GM19463 (cell line): ENCODE results near the gene THBS2.
"Not testable (repeated sequence)": the region's sequence is repeated elsewhere in the genome, so short reads cannot be mapped to it uniquely, and the experiment has no call there.

Source experiments
- ATAC-seq: cut with Tn5 transposase; IDR thresholded peaks from one replicate; pipeline ENCODE4 v1.9.1; 2021; ENCODE audit warnings: mild to moderate bottlenecking, moderate library complexity; ENCODE audit not compliant: unreplicated experiment

The THBS2 gene

DNA sequence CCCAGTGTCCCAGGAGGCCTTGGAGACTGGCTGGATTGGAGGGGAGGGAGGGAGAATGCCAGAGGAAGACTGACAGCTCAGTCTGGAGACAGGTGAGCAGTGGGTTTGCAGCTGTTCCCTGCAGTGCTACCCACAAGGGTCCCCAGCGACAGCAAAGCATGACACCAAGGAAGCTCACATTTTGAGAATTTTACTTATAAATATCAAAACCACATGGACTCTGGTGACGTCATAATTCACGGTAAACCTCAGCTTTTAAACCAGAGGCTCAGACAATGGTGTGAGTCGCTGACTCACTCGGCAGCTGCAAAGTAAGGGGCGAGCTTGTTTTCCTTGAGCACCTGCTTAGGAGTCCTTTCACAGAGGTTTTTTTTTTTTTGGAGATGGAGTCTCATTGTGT is 65.2 kb downstream of the THBS2 start:
- ATAC-seq, result no peak

DNA sequence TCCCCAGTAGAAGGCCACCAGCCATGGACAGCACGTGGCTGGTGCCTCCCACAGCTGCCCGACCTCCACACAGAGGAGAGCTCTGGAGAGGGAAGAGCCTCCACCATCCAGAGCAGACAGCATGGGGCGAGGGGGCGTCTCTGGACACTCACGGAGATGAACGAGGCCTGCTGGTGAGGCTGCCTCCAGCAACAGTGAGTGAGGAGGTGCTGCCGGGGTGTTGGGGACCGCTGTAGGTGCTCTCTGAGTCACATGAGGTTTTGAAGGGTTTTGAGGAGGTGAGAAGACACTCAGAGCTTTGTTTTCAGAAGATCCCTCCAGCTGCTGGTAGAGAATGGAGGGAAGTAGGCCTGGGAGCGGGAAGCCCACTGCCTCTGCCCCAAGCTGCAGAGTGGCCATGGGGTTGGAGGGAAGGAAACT is 65.6 kb downstream of the THBS2 start:
- ATAC-seq, result no peak

DNA sequence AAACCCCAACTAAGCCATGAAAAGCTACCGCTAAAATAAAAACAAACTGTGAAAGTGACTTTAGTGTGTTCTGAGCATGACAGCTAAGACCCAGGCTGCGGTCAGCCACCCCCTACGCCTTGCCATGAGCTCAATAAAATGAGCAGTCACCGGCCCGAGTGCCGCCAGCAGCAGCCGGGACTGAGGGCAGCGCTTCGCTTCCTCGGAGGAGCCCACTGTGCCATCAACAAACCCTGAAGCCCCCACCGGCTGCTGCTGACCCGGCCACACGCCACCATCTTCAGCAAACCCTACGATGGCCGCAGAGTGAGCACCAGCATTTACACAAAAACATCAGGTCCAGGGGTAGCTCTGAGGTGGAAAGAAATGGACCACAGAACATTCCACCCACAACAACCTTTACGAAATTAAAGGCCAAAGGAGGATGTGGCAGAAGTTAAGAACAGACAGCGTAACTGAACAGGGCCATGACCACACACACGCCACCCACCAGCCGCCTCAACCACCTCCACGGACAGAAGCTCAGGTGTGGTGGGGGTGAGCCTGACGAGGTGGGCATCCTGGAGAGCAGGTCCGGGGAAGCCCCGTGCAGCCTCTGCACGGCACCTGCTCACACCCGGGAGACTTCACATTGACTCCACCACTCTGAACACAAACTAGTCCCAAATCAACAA is 67.0 kb downstream of the THBS2 start:
- ATAC-seq, result no peak

DNA sequence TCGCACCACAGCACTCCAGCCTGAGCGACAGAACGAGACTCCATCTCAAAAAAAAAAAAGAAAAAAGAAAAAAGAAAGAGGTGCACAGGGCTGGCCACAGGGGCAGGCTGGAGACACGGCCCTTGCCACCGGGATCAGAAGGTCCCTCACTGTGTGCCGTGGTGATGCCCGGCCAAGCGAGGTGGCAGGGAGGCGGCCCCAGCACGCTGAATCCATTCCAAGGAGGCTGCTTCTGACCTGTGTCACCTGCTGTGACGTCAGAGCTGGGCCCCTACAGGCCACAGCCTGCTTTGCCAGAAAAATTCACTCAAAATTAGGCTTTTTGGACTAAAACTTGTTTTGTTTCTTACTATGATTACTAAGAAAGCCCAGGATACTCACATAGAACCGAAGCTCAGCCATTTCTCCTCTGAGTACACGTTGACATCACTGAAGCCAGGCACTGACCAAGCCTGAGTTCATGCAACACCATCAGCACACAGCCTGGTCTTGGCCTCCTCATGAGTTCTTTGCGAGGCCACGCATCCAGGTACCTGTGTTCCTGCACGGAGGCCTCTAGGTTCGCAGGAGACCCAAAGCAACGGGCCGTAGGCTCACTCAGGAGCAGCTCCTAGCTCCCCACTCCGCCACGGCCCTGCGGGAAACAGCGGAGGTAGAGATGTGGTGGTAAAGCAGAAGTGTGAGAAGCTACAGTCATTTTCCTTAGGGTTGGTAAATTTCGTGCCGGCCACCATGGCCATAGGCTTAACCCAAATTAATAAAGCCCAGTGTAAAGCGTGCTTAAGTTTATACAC is 67.8 kb downstream of the THBS2 start:
- ATAC-seq, result no peak

DNA sequence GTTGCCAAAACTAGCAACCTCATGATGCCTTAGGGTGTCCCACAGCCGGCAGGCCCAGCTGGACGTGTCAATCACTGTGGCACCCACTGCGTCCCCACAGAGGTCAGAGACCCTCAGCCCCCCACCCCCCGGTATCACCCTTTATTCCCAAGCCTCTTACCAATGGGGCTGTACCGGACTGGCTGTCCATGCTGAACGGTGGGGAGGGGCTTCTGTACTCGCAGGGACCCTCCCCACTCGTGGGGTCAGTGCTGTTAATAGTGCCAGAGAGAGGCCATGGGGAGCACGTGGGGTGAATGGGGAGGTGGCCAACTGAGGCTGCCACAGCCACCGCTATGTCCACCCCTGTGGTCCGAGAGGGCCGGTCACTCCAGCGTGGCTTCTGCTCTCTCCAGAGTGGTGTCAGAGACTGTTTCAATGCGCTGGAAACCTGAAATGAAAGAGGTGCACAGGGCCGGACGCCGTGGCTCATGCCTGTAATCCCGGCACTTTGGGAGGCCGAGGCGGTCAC is 68.6 kb downstream of the THBS2 start:
- ATAC-seq, result no peak

DNA sequence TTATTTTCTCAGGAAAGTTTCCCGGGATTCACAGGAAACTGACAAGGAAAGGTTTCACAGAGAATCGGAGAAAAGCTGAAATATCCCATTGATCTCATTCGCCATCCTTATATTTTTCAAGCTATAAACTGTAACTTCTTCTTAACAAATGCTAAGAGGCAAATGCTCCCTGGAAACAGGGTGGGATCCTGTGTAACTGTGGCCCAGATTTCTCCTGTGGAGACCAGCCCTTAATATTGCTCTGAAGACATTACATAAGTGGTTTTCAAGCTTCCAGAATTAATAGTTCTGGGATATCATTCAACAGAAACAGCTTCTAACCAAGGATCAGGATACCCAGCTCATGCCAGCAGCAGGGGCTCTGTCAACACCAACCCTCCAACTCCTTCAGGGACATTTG is 69.2 kb downstream of the THBS2 start:
- ATAC-seq, result no peak

DNA sequence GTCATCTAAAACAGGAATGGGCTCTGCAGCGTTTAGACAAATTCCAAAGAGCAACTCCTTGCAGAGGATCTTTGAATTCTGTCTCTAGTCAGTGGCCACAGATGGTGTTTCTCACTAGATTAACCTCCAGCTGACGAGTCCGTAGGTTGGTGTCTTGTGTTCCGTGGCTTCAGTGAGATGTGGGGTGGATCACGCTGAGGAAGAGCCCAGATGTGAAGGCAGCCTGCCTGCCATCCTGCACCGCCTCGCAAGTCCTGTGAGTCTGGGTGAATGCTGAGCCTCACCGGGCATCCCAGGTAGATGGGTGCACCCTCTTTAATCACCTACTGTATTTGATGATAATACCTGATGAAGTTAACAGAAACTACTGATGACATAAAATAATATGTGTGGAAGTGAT is 70.4 kb downstream of the THBS2 start:
- ATAC-seq, result no peak

DNA sequence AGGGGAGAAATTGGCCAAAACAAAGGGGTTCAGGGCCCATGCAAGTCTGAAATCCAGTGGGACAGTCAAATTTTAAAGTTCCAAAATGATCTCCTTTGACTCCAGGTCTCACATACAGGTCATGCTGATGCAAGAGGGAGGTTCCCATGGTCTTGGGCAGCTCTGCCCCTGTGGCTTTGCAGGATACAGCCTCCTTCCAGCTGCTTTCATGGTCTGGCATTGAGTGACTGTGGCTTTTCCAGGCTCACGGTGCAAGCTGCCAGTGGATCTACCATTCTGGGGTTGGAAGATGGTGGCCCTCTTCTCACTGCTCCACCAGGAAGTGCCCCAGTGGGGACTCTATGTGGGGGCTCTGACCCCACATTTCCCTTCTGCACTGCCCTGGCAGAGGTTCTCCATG is 73.8 kb downstream of the THBS2 start:
- not testable (repeated sequence) for ATAC-seq

DNA sequence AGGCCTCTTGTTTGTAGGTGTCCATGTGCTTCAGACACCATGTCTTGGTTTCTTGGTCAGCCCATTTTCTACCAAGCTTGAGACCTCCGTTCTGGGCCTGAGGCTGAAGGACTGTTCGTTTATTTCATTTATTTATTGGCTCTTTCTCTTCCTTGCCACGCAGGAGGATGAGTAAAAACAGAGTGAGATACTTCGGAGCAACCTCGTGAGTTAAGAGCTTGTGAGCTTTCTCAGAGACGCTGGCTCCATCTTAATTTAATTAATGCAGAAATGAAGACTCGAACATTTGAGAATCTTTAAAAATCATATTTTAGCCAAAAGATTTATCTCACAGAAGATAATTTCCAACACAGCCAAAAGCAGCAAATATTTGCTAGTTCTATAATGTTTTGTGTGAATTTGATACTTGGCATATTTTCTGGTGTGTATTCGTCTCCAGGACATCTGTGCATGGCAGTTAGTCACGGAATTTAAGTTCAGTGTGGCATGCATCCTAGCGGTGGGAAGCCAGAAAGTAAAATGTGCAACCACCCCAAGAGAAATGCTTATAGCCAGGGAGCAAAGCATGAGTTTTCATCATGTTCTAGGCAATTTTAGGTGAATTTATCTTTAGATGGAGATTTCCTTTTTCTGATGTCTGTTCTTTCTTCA is 76.0 kb downstream of the THBS2 start:
- ATAC-seq, result no peak

DNA sequence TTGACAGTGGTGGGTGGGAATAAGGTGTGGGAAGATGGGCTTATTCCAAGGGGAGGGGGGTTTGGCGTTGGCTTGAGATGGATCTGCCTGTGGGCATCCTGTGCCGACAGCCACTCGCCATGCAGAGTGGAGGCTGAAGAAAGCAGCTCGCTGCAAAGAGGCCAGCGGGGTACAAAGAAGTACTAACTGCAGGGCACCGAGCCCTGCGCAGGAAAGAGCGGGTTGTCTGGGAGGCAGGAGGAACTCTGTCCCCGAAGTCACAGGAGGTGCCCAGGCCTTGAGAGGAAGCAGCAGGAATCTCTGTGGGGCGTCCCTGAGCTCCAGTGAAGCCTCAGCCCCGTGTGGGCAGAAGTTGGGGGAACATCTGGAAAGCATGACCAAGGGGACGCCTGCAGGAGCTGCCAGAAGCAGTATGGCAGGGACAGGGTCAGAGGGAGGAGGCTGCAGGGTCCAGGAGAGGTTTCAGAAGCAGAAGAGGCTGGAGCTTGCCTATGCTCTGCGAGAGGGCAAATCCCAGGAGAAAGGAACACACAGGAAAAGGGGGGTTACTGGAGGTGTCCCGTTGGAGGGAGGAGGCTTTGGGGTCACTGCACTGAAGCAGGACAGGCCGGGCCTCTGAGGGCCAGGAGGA is 77.2 kb downstream of the THBS2 start:
- ATAC-seq, result no peak

DNA sequence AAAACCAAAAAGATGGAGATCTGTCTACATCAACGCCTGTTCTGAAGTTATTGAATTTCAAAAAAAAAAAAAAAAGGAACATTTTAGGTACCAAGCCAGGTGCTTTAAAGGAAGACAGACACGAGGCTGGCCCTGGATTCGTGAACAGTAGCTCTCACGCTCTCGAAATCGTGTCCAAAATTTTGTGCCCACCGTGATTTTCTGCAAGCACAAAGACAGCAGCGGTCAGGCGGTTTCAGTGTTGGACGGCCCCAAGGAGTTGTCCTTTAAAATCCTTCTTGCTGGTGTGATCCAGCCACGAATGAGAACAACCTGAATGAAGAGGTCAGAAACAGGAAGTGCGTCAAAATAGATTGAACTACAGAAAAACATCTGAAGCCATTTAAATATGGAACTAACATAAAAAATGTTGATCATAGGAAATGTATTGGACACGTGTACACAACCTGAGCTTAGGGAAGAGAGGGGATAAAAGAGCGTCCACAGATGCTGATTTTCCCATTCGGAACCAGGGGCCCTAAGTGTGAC is 78.2 kb downstream of the THBS2 start:
- ATAC-seq, result no peak

DNA sequence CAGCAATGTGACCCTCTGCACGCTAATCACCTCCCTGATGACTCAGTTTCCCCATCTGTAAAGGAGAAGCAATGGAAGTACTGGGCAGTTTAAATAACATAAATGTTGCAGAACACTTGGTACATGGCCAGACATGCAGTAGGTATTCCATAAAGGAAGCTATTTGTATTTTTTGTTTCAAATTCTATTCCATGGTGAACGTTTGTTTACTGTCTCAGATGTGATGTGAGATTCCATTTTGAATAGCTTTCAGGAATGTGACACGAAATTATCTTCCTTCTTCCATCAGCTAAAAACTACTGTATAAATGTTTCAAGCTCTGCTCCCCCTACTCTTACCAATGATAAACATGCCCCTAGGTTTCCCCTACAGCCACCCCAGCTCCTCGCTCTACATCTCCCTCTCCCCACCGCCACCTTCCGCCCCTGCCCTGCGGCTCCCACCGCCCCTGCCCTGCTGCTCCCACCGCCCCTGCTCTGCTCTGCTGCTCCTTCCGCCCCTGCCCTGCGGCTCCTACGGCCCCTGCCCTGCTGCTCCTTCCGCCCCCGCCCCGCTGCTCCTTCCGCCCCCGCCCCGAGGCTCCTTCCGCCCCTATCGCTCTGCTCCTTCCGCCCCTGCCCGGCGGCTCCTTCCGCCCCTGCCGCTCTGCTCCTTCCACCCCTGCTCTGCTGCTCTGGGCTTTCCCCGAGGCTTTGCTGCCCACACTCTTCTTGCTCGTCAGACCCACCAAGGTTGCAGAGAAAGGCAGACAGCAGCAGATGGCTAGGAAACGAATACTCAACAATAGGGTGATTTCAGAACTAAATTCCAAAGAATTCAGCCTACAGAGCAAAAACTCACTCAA is 78.9 kb downstream of the THBS2 start:
- no peak for ATAC-seq

DNA sequence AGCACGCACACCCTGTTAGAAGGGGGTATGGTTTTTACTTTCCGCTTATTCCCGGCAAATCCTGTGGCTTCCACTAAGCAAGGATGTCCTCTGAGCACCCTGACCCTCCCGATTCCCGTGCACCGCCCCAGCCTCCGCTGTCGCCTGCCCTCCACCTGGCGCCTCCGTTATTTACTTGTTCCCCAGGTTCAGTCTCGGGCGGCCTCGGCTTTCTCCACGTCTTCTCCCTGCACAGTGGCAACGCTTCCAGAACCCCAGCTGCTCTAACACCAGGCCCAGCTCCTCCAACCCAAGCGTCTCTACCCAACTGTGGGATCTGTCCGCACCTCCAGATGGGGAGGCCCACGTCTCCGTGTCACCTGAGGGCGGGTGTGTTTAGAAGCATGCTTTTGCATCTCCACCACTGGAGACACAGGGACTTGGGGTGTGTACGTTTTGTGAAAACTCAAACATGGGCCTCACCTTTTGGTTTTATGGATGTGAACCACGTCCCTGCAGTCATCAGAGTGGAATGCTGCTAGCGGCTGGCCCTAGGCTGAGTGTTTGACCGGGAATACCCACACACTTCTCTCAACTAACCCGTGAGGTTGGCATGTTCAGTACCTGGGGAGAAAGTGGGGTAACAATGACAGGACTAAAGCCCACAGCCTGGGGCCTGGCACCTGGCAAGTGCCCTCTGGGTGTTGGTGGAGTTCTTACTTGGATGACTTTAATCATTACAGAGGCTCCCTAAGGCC is 79.9 kb downstream of the THBS2 start:
- ATAC-seq, result no peak

DNA sequence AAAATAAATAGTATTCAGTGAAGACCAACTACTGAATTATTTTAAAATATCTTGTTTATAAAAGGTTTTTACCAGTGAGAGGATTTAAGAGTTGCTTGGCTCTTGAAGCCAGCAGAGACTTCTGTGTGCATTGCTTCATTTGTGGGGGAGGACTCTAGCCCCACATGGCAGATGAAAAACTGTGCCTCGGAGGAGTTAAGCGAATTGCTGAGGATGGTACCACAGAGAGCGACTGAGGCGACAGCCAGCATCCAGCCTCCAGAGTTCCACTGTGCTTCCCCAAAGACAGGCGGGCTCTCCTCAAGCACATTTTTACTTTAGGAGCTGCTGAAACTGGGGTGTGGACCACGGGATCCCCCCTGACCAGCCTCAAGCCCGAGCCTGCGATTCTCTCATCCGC is 80.7 kb downstream of the THBS2 start:
- ATAC-seq, result no peak

DNA sequence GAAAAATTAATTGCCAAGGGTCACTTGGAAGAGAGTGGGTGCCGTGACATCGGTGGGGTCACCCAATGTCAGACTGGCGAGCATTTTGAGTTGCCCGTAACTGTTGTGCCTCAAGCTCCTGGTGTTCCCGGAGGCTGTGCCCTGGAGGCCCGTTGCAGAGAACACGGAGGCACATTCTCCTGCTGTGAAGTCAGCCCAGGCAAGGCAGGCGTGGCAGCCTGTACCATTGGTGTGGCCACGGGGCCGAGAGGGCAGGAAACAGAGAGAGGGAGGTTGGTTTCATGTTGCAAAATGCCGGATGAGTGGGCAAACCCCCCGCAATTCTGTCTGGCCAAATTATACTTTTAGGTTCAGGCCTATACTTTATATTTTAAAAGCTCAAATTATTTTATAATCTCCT is 81.2 kb downstream of the THBS2 start:
- ATAC-seq, result no peak

DNA sequence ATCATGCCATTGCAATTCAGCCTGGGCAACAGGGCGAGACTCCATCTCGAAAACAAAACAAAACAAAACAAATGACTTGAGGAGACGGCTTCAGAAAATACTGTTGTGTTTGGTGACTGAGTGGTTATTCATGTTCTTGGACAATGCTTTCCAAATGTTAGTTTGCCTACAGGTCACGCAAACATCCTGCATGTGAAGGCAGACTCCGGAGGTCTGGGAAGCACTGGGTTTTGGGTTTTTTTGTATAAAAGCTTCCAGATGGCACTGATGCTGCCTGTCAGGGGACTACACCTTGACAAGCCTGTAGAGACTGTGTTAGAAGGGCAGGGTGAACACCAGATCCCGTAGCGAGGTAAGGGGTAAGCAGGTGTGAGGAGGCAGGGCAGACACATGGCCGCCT is 81.7 kb downstream of the THBS2 start:
- no peak for ATAC-seq

DNA sequence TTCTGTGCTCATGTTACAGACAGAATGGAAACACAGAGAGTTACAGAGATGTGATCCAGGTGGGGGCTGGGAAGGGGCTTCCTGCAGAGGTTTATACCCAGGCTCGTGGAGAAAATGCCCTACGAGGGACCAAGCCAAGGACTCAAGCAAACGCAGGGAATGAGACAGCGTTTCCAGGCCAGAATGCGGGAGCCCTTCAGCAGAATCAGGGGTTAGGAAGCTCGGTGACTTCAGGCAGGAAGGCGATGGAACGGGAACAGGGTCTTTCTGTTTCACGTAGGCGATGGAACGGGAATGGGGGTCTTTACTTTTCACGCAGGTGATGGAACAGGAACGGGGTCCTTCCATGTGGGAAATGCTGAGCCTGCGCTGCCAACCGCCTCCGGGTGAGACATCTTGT is 82.6 kb downstream of the THBS2 start:
- ATAC-seq, result no peak

DNA sequence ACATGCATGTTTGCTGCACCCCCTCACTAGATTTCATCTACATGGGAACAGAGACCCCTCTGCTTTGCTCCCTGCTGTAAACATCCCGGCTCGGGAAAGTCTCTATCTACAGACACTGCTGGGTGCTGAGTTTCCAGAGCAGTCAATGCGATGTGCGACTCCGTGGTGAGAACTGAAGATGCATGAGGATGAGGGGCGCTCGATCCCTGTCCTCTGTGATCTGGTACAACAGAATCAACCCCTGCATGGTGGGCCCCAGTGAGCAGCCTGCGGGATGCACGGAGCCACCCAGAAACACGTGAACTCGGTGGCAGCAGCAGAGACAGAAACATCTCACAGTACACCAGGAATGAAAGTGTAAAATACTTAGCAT is 83.1 kb downstream of the THBS2 start:
- no peak for ATAC-seq

DNA sequence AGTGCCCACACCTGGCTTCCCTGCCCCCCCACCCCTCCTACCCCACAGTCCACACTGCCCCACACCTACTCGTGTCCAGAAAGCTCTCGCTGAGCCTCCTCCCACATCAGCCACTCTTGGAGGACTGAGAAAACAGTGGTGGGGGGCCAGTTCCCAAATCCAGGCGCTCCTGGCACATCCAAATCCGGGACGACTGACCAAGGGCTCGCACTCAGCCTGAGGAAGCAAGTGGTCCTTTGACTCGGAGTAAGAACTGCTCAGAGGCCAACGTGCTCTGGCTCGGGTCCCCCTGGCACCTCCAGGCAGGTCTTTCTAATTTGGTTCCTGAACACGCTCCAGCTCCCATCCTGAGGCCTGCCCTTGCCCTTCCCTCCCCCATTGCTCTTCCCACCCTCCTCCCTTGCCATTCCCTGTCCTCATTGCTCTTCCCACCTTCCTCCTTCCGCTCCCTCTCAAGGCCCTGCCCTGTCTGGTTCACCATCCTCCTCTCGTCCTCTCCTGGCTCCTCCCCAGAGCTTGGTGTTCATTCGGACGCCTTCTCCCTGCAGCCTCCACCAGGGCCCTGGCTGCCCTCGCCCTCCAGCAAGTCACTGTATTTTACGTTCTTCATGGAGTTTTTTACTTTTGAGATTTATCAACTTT is 83.6 kb downstream of the THBS2 start:
- ATAC-seq, result no peak
